GM18867 (cell line): ENCODE results near the gene MYH11.

Experiments
- ATAC-seq: cut with Tn5 transposase; IDR thresholded peaks from one replicate; pipeline ENCODE4 v1.9.1; 2021; ENCODE audit warnings: mild to moderate bottlenecking, moderate library complexity; ENCODE audit not compliant: unreplicated experiment

MYH11 gene

DNA sequence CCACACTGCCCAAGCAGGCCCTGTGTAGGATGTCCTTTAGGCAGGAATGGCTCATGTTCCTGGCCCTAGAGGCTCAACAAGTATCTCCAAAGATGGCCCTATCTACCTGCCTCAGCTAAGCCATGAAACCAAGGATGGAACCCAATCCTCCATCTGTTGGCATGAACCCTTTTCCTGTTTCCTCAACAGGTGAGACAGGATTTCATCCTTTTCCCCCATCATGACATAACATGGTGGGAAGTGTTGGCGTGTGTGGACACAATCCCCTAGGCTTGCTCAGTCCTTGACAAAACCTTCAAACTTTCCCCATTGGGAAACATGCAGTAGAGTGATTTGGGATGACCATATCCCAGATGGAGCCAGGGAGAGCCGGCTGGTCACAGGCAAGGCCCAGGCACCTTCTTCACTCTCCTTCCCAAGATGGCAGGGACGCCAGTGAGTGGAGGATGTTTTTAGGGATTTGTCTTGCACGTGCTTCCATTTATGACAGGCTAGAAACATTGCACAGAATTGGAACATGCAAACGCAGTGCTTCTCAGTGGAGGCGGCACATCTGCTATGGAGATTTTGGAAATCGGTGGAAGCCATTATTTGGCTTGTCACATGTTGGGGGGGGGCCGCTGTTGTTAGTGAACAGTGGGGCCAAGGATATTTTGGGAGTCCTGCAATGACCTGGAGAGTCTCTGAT is 77.0 kb downstream of the MYH11 start:
- no peak for ATAC-seq

DNA sequence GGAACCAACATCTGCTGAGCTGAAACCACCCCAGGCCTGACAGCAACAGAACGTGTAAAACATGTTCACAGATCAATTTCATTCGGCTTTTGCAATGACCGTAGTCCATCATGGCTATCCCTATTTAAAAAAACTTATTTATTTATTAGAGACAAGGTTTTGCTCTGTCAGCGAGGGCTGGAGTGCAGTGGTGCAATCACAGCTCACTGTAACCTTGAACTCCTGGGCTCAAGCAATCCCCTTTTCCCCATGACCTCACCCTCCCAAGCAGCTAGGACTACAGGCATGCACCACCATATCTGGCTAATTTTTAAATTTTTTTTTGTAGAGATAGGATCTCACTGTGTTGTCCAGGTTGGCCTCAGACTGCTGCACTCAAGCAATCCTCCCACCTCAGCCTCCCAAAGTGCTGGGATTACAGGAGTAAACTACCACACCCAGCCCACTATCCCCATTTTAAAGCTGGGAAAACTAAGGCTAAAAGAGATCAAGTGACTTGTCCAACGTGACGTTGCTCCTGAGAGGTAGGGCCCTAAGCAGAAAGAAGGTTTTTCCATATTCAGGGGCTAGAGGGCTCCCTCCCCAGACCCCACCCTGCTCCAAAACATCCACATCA is 77.7 kb downstream of the MYH11 start:
- no peak for ATAC-seq

GRCh38 chr16:15778204-15778743 is 78.6 kb downstream of the MYH11 start:
- ATAC-seq: no peak

- no peak for ATAC-seq
Measured at GRCh38 chr16:15777533-15778203, 79.2 kb downstream of the MYH11 start.

GRCh38 chr16:15776572-15776971 is 80.3 kb downstream of the MYH11 start:
- no peak for ATAC-seq

DNA sequence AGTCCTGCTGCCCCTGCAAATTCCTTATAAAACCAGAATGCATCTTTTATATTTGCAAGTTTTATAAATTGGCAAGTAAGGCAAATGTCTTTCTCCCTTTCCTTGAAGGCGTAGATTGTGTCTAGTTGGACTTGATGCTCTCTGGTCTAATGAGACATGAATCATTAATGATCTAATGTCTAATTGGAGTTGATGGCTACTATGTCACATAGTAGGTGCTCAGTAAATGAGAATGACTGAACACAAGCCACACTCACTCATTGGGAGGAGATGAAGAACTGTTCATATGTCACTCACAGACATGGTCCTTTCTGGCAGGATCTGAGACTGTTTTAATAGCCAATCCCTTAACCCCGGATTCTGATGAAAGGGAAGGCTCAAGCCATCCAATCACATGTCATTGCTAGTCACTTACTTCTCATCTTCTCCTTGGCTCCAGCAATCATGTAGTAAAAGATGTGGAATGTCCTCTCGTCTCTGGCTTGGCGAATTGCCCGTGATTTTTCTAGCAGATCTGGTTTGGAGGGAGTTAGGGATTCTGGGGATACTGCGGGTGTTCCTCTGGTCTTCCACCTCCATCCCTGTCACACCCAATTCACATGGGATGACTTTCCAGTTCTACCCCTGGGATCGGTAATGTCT is 81.0 kb downstream of the MYH11 start:
- no peak for ATAC-seq

DNA sequence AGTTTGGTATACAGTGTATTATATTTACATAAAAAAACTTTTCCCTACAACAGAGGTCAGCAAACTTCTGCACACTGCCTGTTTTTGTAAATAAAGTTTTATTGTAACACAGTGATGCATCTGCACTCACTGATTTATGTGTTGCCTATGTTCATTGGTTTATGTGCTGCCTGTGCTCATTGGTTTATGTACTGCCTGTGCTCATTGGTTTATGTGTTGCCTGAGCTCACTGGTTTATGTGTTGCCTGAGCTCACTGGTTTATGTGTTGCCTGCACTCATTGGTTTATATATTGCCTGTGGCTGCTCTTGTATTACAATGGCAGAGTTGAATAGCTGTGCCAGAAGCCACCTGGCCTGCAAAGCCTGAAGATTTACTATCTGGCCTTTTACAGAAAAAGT is 81.6 kb downstream of the MYH11 start:
- ATAC-seq: no peak

GRCh38 chr16:15773968-15774367 is 82.9 kb downstream of the MYH11 start:
- no peak for ATAC-seq

DNA sequence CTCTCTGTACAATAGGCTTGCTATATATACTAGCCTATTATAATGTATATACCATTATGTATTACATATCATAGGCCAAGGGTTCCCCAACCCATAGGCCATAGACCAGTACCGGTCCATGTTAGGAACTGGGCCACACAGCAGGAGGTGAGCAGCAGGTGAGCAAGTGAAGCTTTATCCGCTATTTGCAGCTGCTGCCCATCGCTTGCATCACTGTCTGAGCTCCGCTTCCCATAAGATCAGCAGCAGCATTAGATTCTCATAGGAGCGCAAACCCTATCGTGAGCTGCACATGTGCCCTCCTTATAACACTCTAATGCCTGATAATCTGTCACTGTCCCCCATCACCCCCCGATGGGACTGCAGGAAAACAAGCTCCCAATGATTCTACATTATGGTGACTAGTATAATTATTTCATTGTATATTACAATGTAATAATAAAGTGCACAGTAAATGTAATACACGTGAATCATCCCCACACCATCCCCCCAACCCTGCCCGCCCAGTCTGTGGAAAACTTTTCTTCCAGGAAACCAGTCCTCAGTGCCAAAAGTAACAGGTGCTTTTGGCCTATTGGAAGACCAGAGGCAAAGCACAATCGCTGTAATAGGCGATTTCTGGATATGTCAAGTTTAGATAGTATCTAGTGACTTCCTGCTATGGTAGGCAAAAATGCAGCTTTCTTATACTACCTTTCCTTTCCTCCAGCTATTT is 84.1 kb downstream of the MYH11 start:
- ATAC-seq: no peak

GRCh38 chr16:15771694-15772093 is 85.1 kb downstream of the MYH11 start:
- ATAC-seq: no peak

DNA sequence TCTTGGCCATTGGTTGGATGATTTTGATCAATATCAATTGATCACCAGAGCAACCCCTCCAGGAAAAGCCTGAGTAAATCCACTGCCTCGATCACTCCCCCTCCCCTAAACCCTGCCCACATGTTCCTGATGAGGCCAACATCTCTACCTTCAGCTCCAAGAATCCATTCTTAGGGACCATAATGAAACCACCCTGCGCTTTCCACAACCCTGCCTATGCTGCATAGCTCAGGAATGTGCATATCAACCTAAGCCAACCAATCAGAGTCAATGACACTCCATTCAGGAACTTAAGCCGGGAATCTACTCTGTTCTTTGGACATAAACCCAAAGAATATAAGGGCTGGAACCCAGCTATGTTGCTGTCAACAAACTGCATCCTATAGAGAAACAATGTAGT is 86.3 kb downstream of the MYH11 start:
- no peak for ATAC-seq

DNA sequence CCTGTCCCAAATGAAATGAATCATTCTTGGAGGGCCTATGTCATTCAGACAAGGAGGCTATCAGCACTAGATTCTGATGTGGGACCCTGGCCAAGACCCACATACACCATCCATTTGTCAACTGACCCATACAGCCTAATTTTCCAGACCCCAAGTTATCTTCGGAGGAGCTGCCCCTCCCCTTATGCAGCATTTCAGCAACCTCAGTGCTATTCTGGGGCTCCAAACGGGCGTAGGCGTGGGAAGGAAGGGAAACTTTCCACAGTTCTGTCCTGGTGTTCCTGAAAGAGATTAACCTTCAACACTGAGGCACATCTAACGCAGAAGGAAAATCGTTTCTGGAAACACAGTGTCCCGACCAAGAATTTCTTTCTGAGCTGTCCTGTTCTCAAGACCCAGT is 86.7 kb downstream of the MYH11 start:
- no peak for ATAC-seq

DNA sequence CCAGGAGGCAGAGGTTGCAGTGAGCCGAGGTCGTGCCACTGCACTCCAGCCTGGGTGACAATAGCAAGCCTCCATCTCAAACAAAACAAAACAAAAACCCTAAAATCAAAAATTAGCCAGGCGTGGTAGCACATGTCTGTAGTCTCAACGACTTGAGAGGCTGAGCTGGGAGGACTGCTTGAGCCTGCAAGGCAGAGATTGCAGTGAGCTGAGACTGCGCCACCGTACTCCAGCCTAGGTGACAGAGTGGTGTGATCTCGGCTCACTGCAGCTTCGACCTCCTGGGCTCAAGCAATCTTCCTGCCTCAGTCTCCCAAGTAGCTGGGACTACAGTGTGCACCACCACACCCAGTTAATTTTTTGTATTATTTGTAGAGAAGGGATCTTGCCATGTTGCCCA is 87.6 kb downstream of the MYH11 start:
- no peak for ATAC-seq

GRCh38 chr16:15768201-15768600 is 88.6 kb downstream of the MYH11 start:
- ATAC-seq: no peak

DNA sequence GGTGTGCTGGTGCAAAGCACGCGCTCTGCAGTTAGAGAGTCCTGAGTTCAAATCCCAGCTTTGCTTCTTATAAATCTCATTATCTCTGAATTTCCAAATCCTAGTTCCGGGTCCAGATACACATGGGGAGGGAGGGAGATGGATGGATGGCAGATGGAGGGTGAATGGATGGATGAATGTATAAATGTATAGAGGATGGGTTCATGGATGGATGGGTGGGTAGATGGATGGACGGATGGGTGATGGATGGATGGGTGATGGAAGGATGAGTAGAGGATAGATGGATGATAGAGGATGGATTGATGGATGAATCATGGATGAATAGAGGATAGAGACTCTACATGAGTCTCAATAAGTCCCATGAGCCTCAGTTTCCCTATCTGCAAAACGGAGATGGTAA is 89.9 kb downstream of the MYH11 start:
- ATAC-seq: no peak

DNA sequence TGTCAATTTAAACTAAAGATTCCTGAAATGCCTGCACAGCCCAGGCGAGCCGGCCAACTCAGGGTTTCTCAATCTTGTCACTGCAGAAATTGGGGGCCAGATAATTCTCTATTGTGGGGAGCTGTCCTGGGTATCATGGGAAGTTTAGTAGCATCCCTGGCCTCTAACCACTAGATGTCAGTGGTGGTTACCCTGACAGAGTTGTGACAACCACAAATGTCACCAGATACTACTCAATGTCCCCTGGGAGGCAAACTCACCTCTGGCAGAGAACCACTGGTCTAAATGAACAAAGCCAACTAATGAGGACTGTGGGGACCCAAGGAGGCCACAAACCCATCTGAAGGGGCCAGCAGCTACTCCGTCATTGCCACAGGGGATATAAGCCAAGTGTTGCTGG is 90.9 kb downstream of the MYH11 start:
- peak; percentile 85 for ATAC-seq

DNA sequence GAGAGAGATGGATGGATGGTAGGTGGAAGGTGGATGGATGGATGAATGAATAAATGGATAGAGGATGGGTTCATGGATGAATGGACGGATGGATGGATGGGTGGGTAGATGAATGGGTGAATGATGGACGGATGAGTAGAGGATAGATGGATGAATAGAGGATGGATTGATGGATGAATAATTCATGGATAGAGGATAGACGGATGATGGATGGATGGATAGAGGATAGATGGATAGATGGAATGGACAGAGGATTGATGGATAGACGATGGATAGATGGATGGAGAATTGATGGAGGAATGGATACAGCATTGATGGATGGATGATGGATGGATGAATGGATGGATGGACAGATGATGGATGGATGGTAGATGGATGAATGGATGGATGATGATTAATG is 91.7 kb downstream of the MYH11 start:
- ATAC-seq: no peak

- ATAC-seq: no peak
Measured at GRCh38 chr16:15764112-15764511, 92.7 kb downstream of the MYH11 start.

DNA sequence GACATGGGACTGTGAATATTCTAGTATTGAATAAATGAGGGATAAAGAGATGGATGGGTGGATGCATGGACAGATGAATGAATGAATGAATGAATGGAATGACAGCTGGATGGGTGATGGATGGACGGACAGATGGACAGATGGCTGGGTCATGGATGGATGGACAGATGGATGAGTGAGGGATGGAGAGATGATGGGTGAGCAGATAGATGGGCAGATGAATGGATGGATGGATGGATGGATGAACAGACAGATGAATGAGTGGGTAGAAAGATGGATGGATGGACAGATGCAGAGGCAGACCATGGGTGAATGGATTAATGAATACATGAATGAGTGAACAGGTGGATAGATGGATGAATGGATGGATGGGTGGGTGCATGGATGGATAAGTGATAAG is 96.7 kb downstream of the MYH11 start:
- no peak for ATAC-seq

GRCh38 chr16:15759070-15759469 is 97.8 kb downstream of the MYH11 start:
- ATAC-seq: no peak

GRCh38 chr16:15757630-15758251 is 99.1 kb downstream of the MYH11 start:
- no peak for ATAC-seq
